Coronary artery (tissue), 2 donors: ENCODE results near the gene UMOD.

Source experiments
- DNase-seq: peaks from one replicate; pipeline ENCODE4 v3.0.0-alpha.2; 2017; ENCODE audit warnings: low spot score
- H3K27ac ChIP-seq, 2 donors: fragments of 200-600 bp; sonication (generic); one replicate each; pipeline ENCODE4 v1.5.1; 2016 to 2019
- H3K4me3 ChIP-seq: fragments of 200-600 bp; sonication (generic); 2 replicates; pipeline ENCODE4 v1.5.1; 2016; ENCODE audit warnings: mild to moderate bottlenecking, moderate library complexity
- CTCF ChIP-seq: fragments of 200-600 bp; sonication (generic); IDR thresholded peaks from one replicate; pipeline ENCODE4 v1.5.1; 2019; ENCODE audit warnings: antibody characterized with exemption

Gene UMOD

GRCh38 chr16:20310421-20311395 lies 41.8 kb downstream of the UMOD start:
- no peak for DNase-seq
- TF ChIP-seq CTCF: no peak
- Histone ChIP-seq H3K27ac (no peak overlapping the region), H3K4me3 (no peak overlapping the region)

GRCh38 chr16:20309786-20310185 lies 42.7 kb downstream of the UMOD start:
- H3K4me3 ChIP-seq: no peak overlapping the region
- no peak for TF ChIP-seq CTCF
- H3K27ac ChIP-seq: no peak overlapping the region
- DNase-seq: no peak

GRCh38 chr16:20308801-20309590 lies 43.5 kb downstream of the UMOD start:
- no peak for DNase-seq
- no peak for TF ChIP-seq CTCF
- no peak overlapping the region for H3K4me3 ChIP-seq
- no peak overlapping the region for H3K27ac ChIP-seq

- no peak overlapping the region for H3K27ac ChIP-seq
- no peak for TF ChIP-seq CTCF
- H3K4me3 ChIP-seq: no peak overlapping the region
- no peak for DNase-seq
Observed at GRCh38 chr16:20308266-20308665, 44.2 kb downstream of the UMOD start.

GRCh38 chr16:20307791-20308190 lies 44.7 kb downstream of the UMOD start:
- H3K27ac ChIP-seq: no peak overlapping the region
- no peak for DNase-seq
- TF ChIP-seq CTCF: no peak
- no peak overlapping the region for H3K4me3 ChIP-seq

- no peak overlapping the region for H3K27ac ChIP-seq
- no peak for DNase-seq
- no peak overlapping the region for H3K4me3 ChIP-seq
- TF ChIP-seq CTCF: no peak
Observed at GRCh38 chr16:20307240-20307671, 45.3 kb downstream of the UMOD start.
